Measurements from ENCODE around the gene COL5A1.
A peak's percentile ranks its signal among the peaks of the same experiment; 100 is the strongest.

The COL5A1 gene

DNA sequence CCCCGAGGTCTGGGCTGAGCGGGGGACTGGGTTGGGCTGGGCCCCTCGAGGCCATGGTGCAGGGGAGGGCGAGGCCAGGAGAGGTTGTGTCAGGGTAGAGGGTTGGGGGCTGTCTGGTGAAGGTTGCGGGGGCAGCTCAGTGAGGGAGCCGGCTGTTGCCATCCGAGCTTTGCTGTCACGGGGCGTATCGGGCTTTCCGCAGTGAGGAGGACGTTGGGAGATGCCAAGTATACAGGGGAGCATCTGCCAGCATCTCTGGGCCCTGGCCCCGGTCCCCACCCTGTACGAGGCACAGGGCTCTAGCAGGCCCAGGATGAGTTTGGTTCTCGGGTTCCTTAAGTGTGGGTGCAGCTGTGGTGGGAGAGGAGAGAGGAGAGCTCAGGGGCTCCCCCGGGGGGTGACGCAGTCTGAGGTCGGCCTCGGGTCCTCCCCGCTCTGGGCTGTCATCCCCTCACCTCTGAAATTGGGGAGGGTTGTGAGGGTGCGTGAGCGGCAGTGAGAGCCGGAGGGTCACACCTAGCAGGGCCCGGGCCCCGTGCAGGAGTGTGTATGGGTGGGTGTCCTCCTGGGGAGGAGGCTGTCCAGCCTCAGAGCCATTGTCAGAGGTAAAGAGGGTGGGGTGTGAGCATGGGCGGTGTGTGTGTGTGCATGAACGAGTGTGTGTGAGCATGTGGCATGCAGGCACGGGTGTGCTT, 87.3 kb downstream of the COL5A1 start:
- DNase-seq (ENCODE audit: low spot score): no peak

DNA sequence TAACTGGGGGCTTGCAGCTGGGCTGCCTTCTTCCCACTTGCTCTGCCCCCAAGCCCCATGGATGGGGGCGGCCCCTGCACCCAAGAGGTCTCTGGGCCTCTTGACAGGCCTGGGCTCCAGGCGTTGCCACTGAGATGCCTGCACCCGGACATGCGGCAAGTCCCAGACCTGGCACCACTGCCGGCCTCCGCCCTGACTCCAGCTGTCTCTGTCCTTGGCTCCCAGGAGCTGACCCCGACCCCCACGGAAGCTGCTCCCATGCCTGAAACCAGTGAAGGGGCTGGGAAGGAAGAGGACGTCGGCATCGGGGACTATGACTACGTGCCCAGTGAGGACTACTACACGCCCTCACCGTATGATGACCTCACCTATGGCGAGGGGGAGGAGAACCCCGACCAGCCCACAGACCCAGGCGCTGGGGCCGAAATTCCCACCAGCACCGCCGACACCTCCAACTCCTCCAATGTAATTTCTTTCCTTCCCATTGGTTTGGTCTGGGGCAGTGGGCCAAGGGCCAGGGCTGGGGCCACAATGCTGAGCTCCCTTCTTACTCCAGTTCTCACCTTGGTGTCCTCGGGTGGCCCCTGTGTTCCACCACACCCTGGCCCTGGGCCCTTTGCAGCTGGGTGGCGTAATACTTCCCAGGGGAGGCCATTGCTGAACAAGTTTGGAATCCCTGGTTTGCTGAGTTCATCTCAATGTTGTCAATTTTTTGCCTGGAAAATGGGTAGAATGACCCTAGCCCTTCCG, 88.6 kb downstream of the COL5A1 start:
- no peak for DNase-seq (ENCODE audit: low spot score)

DNA sequence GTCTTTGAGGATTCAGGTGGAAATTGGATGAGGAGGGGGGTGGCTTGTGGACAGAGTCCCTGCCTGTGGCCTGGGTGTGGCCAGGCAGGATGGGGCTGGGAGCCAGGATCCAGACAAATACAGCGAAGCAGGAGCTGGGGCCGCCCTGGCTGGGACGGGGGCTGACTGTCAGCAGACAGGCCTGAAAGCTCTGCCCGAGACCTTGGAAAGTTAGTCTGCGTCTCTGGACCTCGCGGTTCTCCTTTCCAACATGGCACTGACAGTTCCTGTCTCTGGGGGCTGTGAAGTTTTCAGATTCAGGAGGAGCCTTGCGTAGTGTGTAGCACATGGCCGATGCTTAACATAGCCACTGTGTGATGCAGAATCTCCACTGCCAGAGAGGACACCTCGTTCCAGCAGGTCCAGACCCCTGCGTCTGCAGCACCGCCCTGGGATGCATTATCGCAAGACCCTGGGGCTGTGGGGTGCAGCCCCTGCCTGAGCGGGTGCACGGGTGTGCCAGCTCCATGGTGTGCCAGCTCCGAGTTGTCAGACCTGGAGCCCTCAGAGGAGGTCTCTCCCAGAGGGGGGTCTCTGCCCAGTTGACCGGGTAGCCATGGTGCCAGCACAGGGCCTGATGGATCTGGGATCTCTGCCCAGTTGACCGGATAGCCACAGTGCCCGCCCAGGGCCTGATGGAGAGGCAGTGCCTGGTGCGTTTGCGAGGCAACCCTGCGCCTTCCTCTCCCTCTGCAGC, 89.3 kb downstream of the COL5A1 start:
- no peak for DNase-seq (ENCODE audit: low spot score)

DNA sequence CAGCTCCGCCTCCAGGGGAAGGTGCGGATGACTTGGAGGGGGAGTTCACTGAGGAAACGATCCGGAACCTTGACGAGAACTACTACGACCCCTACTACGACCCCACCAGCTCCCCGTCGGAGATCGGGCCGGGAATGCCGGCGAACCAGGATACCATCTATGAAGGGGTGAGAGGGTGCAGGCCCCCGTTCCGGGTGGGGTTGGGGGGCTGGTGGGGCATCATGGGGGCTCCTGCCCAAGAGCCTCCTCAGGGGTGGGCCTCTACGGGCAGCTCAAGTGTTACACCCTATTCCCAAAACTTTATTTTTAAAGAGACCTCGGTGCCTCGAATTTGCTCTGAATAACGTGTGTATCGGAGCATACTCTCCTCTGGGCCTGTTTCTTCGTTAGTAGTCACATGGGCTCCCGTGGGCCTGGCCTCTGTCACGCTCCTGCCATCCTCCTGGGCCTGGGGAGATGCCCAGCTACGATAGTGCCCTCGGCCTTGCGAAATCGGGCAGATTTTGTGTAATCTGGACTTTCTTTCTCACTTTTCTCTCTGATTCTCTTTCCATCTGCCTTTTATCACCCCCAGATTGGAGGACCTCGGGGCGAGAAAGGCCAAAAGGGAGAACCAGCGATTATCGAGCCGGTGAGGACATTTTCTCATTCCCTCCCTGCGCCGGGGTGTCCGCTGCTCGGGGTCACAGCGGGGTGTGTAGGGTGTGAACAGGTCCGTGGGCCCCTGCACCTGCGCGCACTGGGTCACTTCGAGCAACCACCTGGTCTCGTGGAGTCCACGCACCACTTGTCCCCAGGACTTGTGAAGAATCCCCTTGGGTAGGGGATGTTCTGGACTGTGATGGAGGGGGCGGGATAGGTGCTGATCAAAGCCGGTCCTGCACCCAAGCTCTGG, 90.1 kb downstream of the COL5A1 start:
- DNase-seq (ENCODE audit: low spot score): no peak

DNA sequence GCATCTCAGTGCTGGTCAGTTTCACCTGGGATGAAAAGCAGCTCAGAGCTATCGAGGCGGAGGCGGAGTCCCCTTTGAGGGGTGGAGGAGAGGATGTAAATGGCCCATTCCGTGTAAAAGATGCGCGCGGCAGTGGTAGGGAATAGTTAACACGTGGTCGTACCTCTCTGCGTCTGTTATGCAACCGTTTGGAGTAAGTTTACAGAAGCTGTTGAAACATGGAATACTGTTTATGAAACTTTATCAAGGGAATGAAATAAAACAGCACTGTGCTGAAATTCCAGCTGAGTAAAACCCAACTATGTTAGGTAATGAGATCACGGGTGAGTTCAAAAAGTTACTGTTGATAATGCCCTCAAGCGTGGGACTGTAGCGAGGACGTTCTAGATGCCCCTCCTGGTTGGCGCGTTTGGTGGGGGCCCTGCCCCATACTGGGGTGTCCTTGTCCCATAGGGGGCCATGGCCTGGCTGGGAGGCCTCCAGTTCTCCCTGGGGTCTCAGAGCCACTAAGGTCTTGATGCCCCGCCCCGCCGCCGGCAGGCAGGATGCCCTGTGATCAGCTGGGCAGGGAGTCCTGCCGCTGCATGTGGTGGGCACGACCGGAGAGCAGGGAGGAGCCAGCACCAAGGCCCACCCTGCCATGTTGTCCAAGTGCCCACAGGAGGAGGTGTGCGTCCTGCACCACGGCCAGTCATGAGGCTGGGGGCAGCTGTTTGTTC, 90.9 kb downstream of the COL5A1 start:
- no peak for DNase-seq (ENCODE audit: low spot score)

DNA sequence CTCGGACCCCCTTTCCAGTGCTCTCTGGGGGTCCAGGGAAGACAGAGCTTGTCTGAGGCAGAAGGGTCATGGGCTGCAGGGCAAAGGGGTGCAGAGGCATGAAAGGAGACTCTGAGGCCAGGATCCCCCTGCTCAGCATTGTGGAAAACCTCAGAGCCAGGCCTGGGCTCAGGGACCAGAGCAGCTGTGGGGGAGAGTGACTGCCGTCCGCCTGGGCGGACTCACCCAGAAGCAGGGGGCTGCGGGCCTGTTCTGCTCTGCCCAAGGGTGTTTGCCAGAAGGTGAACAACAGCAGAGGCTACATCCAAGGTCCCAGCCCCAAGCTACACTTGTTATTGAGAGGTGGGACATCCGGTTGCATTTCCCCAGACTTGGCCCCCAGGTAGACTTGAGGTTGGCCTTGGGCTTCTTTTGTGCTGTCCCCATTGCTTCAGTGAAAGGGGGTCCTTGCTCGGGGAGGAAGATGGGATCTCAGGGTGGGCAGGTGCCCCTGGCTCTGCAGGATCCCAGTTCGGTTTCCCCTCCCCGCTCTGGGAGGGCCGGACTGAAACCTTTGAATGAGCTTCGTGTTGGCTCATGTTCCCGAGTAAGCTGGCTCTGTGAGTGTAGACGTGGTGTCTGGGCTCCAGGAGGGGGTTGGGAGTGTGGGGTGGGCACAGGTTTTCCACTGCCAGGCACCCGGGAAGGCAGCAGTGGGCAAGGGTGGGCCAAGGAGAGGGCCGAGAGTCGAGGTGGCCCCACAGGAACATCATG, 92.1 kb downstream of the COL5A1 start:
- DNase-seq (ENCODE audit: low spot score): no peak

DNA sequence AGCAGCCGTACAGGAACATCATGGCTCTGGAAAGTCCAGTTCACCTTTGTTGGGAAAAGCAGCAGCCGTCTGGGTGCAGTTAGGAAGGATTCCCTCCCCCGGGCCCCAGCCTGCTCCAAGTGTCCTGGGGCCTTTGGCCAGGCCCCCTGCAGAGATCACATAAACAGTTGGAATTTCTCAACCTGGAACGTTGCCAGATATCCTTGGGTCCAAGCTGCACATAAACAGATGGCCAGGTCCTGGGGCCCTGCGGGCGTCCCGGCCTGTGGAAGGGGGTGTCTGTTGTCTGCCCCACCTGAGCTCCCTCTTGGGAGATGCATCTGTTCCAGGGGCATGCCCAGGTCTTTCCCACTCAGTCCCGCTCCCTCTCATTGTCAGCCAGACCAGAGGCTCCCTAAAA, 92.7 kb downstream of the COL5A1 start:
- no peak for DNase-seq (ENCODE audit: low spot score)

DNA sequence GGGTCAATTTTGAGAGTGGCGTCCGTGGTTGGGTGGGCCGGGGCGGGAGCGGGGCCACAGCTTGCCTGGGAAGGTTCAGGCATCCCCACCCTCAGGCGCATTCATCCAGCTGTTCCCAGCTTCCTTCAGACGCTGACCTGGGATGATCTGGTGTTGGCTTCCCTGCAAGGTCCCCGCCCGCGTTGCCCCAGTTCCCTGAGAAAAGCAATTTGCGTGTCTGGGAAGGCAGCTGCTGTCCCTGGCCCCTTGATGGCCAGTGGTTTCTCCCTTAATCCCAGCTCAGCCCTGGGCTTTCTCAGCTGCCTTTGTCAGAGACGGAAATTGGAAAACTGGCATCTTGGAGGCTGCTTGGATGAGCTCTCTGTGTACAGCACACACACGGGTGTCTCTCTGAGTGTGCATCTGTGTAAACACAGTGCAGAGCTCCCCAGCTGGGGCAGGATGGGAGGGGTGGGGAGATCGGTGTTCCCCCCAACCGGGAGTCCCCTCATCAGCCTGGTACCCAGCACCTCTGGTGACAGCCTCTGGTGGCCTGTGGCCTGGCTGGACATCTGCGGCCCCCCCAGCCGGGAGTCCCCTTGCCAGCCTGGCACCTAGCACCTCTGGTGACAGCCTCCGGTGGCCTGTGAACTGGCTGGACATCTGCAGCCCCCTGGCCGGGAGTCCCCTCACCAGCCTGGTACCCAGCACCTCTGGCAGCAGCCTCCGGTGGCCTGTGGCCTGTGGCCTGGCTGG, 94.0 kb downstream of the COL5A1 start:
- DNase-seq (ENCODE audit: low spot score): no peak

DNA sequence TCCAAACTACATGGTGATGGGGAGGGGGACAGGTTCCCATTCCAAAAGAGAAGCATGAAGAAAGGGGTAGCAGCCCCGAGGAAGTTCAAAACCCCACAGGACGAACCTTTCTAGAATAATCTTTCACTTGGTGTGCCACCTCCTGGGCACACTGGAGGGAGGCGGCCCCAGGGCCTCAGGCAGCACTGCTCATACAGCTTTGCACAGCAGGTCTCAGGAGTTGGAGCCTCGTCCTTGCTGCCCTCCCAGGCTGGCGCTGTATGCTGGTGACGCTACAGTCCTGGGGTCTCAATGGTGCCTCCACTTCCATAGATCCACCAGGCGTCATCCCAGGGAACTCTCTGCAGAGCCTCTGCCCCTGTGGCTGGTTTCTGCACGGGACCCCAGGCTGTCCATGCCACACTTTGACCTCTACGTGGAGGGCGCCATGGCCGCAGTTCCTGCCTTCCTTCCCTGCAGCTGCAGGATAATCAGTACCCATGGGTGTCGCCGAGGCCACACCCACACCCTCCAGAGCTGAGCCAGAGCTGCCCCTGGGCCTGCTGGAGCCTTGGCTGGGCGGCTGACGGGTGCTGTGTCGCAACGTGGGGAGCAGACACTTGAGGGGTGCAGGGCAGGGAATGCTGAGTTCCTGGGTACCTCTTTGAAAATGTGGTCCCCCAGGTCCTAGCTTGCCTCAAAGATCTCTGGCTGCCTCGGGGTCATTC, 95.3 kb downstream of the COL5A1 start:
- DNase-seq (ENCODE audit: low spot score): no peak

DNA sequence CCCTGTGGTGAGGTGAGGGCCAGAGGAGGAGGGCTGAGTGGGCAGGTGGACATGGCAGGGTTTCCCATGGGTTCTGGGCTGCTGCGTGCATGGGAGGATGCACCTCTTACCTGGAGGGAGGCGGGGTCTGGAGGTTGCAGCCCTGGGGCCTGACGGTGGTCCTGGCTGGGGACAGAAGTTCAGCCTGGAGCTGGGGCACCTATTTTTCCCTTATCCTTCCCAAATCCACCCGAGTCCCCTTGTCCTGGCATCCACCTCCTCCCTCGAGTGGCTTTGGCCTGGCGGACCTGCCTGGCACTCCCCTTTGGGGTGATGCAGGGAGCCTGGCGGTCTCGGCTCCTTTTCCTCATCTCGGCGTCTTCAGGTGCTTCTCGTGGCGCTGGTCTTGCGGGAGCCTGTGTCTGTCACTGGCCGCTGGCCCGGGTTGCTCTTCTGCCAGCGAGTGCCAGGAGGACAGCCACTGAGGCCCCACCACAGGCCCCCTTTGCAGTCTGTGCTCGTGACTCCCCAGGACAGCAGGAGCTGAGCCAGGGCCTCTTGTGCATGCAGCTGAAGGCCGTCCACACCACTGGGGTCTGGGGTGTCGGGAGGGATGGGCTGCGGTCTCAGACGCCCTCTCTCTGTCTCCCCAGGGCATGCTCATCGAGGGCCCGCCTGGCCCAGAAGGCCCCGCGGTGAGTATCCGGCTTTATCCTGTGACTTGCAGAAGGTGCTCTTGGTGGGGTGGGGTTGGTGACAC, 96.4 kb downstream of the COL5A1 start:
- DNase-seq (ENCODE audit: low spot score): no peak

DNA sequence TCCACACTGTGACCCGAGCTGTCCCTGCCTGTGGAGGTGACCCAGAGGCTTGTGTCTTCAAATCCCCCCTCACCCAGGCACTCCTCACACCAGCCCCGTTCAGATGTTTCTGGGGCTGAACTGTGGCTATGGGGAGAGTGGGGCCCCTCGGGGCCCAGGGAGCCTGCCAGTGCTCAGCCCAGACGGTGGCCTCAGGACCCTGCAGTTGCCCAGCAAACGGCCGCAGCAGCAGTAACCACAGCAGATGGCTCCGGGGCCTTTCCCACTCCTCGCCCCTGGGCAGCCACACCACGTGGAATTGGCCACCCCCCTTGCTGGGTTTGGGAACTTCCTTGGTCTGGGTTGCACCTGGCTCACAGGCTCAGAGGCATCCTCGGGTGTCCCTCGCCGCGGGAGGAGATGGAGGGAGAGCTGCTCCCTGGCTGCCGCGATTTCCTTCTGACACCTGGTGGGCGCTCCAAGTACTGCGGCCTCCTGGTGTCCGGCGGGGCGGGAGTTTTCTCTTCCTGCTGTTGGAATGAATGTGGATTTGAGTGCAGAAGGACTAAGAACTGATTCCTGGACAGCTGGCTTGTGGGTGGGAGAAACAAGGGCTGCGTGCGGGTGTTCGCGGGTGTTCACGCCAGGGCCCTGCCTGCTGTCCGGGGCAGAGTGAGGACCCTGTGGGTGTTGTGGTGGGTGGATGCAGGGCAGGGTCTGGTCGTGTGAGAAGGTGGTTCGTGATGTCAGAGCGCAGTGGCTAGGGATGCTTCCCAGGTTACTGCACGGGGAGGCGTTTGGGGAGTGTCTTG, 97.5 kb downstream of the COL5A1 start:
- peak; percentile 2 for DNase-seq (ENCODE audit: low spot score)

DNA sequence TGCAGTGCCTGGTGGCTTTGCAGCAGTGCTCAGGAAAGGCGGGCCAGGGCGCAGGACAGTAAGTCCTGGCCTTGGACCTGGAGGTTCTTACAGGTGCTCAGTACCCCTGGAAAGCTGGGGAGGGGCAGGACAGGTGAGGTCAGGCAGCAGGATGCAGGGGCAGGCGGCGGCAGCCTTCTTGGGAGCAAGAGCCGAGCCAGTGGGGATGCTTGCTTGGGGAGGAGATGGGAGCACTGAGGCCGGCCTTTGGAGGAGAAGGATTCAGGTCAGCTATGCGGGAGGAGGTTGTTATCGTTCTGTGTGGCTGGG, 98.0 kb downstream of the COL5A1 start:
- no peak for DNase-seq (ENCODE audit: low spot score)

DNA sequence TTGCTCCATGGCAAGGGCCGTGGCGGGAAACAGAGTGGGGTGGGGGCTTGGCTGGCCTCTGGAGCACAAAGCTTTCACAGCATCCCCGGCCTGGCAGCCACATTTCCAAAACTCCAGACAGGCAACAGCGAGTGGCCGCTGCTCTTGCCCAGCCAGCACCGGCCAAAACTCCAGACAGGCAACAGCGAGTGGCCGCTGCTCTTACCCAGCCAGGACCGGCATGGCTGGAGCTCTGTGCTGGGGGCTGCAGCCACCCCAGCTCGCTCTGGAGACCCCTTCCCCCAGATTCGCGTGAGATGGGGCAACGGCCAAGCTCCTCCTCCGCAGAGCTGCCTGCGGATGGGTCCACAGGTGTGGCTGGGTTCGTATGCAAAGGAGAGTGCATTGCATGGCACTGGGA, 98.5 kb downstream of the COL5A1 start:
- no peak for DNase-seq (ENCODE audit: low spot score)

DNA sequence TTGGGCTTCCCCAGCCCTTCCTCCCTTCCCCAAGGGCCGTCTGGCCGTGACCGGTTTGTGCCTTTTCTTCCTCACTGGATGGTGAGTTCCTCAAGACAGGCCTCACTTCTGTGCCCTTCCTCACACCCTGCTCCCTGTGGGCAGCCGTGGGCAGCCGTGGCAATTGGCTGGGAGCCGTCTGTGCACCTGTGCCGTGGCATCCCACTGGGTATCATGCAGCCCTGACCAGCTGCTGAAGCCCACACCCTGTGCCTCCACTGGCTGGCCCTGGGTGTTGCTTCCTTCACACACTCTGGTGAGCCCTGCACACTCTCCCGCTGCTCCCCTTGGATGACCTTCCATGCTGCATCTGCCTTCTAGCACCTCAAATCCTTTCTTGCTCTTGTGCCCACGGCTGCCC, 100.2 kb downstream of the COL5A1 start:
- DNase-seq (ENCODE audit: low spot score): no peak

DNA sequence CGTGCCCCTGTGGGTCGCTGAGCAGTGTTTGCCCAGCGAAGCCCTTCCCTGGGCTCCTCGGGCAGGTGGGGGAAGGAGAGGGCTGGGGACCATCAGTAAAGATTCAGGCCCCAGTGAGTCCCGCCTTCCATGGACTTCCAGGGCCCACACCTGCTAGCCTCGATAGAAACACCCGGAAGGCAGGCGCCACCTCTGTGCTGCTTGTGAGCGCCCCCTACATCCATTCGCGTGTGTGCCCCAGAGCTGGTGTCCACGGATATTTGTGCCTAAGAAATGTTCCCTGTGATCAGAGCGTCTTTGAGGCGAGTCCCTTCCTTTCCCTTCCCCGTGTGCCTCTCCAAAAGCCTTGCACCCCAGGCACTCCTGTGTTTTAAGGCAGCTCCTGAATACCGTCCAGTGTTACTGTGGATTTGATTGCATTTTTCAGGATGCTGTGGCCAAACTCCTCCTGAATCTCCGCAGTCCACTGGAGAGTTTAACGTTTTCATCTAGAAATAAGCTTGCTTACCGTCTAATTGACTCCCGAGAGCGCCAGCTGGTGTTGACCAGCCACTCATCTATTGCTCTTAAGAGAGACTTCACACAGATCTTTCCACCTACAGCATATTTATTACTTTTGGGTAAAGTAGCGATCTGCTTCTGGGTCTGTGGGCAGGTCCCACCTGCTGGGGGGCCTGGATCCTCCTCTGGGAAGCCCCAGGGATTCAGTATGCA, 101.4 kb downstream of the COL5A1 start:
- no peak for DNase-seq (ENCODE audit: low spot score)

DNA sequence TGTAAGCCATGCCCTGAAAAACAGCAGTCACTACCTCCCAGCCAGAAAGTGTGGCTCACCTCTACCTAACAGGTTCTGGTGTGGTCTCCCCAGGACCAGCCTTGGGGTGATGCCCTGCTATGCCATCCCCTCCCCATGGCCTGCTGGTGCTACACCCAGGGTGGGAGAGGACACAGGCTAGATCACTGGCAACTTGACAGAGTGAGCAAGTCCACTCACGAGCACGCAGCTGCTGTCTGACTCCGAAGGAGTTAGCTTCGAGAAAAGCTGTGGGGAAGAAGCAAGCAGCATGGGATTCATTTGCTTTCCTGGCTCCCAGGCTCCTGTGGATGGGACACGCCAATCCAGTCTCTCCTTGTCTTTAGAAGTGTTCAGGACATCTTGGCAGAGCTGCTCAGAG, 102.2 kb downstream of the COL5A1 start:
- no peak for DNase-seq (ENCODE audit: low spot score)
